HEK293 (cell line): ENCODE results near the gene IL1RAPL1.

Source experiments
- CTCF ChIA-PET: fragments of 350-600 bp; formaldehyde crosslinking; extraction: SDS; loops from one replicate; lab custom pipeline; 2021; ENCODE audit warnings: antibody characterized with exemption; lab: Yijun Ruan, JAX
- POLR2A ChIA-PET: fragments of 300-600 bp; formaldehyde crosslinking; extraction: SDS; loops from one replicate; lab custom pipeline; 2020; ENCODE audit warnings: antibody characterized with exemption, inconsistent platforms; lab: Yijun Ruan, JAX
- H3K27ac ChIP-seq: fragments of 200-500 bp; sonication (Bioruptor generic); 2 replicates; pipeline ENCODE4 v1.5.1; 2014; ENCODE audit warnings: low read depth, low read length, control low read depth, inconsistent platforms; ENCODE audit errors: extremely low read depth
- H3K36me3 ChIP-seq, 2 experiments: fragments of 200-500 bp in 1 of 2; sonication (Bioruptor generic) in 1 of 2; 1 replicate in 1 of 2; 2 replicates in 1 of 2; pipeline ENCODE4 v1.5.1; 2014 to 2017; ENCODE audit warnings: inconsistent platforms in 2 of 2, low read length in 2 of 2; ENCODE audit not compliant: control insufficient read depth in 2 of 2, insufficient read depth in 1 of 2
- H3K4me1 ChIP-seq: fragments of 200-500 bp; sonication (Bioruptor generic); 2 replicates; pipeline ENCODE4 v1.5.1; 2014; ENCODE audit warnings: mild to moderate bottlenecking, low read length, inconsistent platforms; ENCODE audit not compliant: control insufficient read depth, insufficient read depth
- H3K4me3 ChIP-seq: 2 replicates; pipeline ENCODE4 v1.5.1; 2011; ENCODE audit warnings: low read depth, mild to moderate bottlenecking, control low read depth, low read length, moderate library complexity
- H3K9me3 ChIP-seq: fragments of 200-500 bp; sonication (Bioruptor generic); 2 replicates; pipeline ENCODE4 v1.5.1; 2014; ENCODE audit warnings: low read depth, low read length, inconsistent platforms; ENCODE audit not compliant: control insufficient read depth, insufficient read depth
- FEZF1 ChIP-seq: fragments of 450-650 bp; formaldehyde crosslinking; IDR thresholded peaks from 2 replicates; pipeline ENCODE4 v1.5.1; 2016; ENCODE audit warnings: missing biosample characterization, missing genetic modification characterization
- GLI2 ChIP-seq: fragments of 450-650 bp; formaldehyde crosslinking; IDR thresholded peaks from 2 replicates; pipeline ENCODE4; 2017; ENCODE audit warnings: missing biosample characterization, missing genetic modification characterization, low read depth, borderline replicate concordance
- GLIS1 ChIP-seq: fragments of 450-650 bp; formaldehyde crosslinking; IDR thresholded peaks from 2 replicates; pipeline ENCODE4 v1.5.1; 2016; ENCODE audit warnings: missing biosample characterization, missing genetic modification characterization
- GLIS2 ChIP-seq: fragments of 450-650 bp; formaldehyde crosslinking; IDR thresholded peaks from 2 replicates; pipeline ENCODE4 v1.5.1; 2016; ENCODE audit warnings: missing biosample characterization, missing genetic modification characterization
- HOXA7 ChIP-seq: sonication (generic); formaldehyde crosslinking; IDR thresholded peaks from 2 replicates; pipeline ENCODE4 v1.8.1; 2022; ENCODE audit warnings: missing genetic modification reagents, borderline replicate concordance
- IKZF3 ChIP-seq: fragments of 450-650 bp; IDR thresholded peaks from 2 replicates; pipeline ENCODE4 v1.5.0; 2018; ENCODE audit warnings: missing biosample characterization, mild to moderate bottlenecking, missing genetic modification characterization, moderate library complexity
- KLF9 ChIP-seq: fragments of 450-650 bp; formaldehyde crosslinking; IDR thresholded peaks from 2 replicates; pipeline ENCODE4 v1.5.1; 2016; ENCODE audit warnings: missing biosample characterization, missing genetic modification characterization, low read depth
- OSR2 ChIP-seq: fragments of 450-650 bp; formaldehyde crosslinking; IDR thresholded peaks from 2 replicates; pipeline ENCODE4 v1.5.1; 2016; ENCODE audit warnings: missing biosample characterization, missing genetic modification characterization
- TSHZ1 ChIP-seq: fragments of 450-650 bp; formaldehyde crosslinking; IDR thresholded peaks from 2 replicates; pipeline ENCODE4 v1.5.1; 2016; ENCODE audit warnings: missing biosample characterization, missing genetic modification characterization, borderline replicate concordance
- WT1 ChIP-seq: fragments of 450-650 bp; formaldehyde crosslinking; IDR thresholded peaks from 2 replicates; pipeline ENCODE4 v1.5.1; 2016; ENCODE audit warnings: missing biosample characterization, missing genetic modification characterization
- ZBTB20 ChIP-seq: fragments of 450-650 bp; formaldehyde crosslinking; IDR thresholded peaks from 2 replicates; pipeline ENCODE4 v1.5.1; 2016; ENCODE audit warnings: missing biosample characterization, missing genetic modification characterization
- ZBTB21 ChIP-seq: fragments of 450-650 bp; formaldehyde crosslinking; IDR thresholded peaks from 2 replicates; pipeline ENCODE4 v1.5.1; 2017; ENCODE audit warnings: missing biosample characterization, missing genetic modification characterization
- ZEB2 ChIP-seq: fragments of 450-650 bp; formaldehyde crosslinking; IDR thresholded peaks from 2 replicates; pipeline ENCODE4 v1.5.1; 2016; ENCODE audit warnings: missing biosample characterization, missing genetic modification characterization
- ZFP41 ChIP-seq: fragments of 450-650 bp; formaldehyde crosslinking; IDR thresholded peaks from 2 replicates; pipeline ENCODE4 v1.5.1; 2016; ENCODE audit warnings: missing biosample characterization, missing genetic modification characterization, borderline replicate concordance
- ZNF112 ChIP-seq: fragments of 450-650 bp; formaldehyde crosslinking; IDR thresholded peaks from 2 replicates; pipeline ENCODE4 v1.5.0; 2017; ENCODE audit warnings: missing biosample characterization, missing genetic modification characterization
- ZNF18 ChIP-seq: fragments of 450-650 bp; formaldehyde crosslinking; IDR thresholded peaks from 2 replicates; pipeline ENCODE4 v1.5.1; 2016; ENCODE audit warnings: missing biosample characterization, missing genetic modification characterization
- ZNF214 ChIP-seq: fragments of 450-650 bp; formaldehyde crosslinking; IDR thresholded peaks from 2 replicates; pipeline ENCODE4 v1.5.1; 2017; ENCODE audit warnings: missing biosample characterization, mild to moderate bottlenecking, missing genetic modification characterization, borderline replicate concordance
- ZNF239 ChIP-seq: fragments of 450-650 bp; formaldehyde crosslinking; IDR thresholded peaks from 2 replicates; pipeline ENCODE4 v1.5.1; 2016; ENCODE audit warnings: missing biosample characterization, missing genetic modification characterization
- ZNF362 ChIP-seq: fragments of 450-650 bp; formaldehyde crosslinking; IDR thresholded peaks from 2 replicates; pipeline ENCODE4 v1.5.1; 2016; ENCODE audit warnings: missing biosample characterization, missing genetic modification characterization
- ZNF394 ChIP-seq: fragments of 450-650 bp; formaldehyde crosslinking; IDR thresholded peaks from 2 replicates; pipeline ENCODE4 v1.5.1; 2016; ENCODE audit warnings: missing biosample characterization, missing genetic modification characterization, mild to moderate bottlenecking, moderate library complexity, borderline replicate concordance
- ZNF585B ChIP-seq: fragments of 450-650 bp; formaldehyde crosslinking; IDR thresholded peaks from 2 replicates; pipeline ENCODE4 v1.5.1; 2016; ENCODE audit warnings: missing biosample characterization, missing genetic modification characterization
- ZNF596 ChIP-seq: fragments of 450-650 bp; IDR thresholded peaks from 2 replicates; pipeline ENCODE4 v1.5.0; 2018; ENCODE audit warnings: missing biosample characterization, mild to moderate bottlenecking, missing genetic modification characterization, moderate library complexity
- ZNF629 ChIP-seq: fragments of 450-650 bp; formaldehyde crosslinking; IDR thresholded peaks from 2 replicates; pipeline ENCODE4 v1.5.1; 2017; ENCODE audit warnings: missing biosample characterization, missing genetic modification characterization
- ZNF660 ChIP-seq: fragments of 450-650 bp; IDR thresholded peaks from 2 replicates; pipeline ENCODE4 v1.5.1; 2018; ENCODE audit warnings: missing biosample characterization, mild to moderate bottlenecking, missing genetic modification characterization
- ZNF677 ChIP-seq: fragments of 450-650 bp; IDR thresholded peaks from 2 replicates; pipeline ENCODE4 v1.5.0; 2018; ENCODE audit warnings: missing biosample characterization, mild to moderate bottlenecking, missing genetic modification characterization, moderate library complexity
- ZNF747 ChIP-seq: fragments of 450-650 bp; formaldehyde crosslinking; IDR thresholded peaks from 2 replicates; pipeline ENCODE4 v1.5.1; 2016; ENCODE audit warnings: missing biosample characterization, missing genetic modification characterization
- ZNF830 ChIP-seq: fragments of 450-650 bp; IDR thresholded peaks from 2 replicates; pipeline ENCODE4 v1.5.0; 2018; ENCODE audit warnings: missing biosample characterization, missing genetic modification characterization, low read depth, mild to moderate bottlenecking, moderate library complexity
- ZSCAN5A ChIP-seq: fragments of 450-650 bp; formaldehyde crosslinking; IDR thresholded peaks from 2 replicates; pipeline ENCODE4 v1.5.1; 2016; ENCODE audit warnings: missing biosample characterization, missing genetic modification characterization

IL1RAPL1 gene

GRCh38 chrX:29834764-29835163 is 1247.5 kb downstream of the IL1RAPL1 start:
- no peaks in the 10 kb centered on the region for H3K36me3 ChIP-seq
- POLR2A ChIA-PET, result interaction anchor here (0.7 kb wide), 1 partner anchor 48 kb away, joined by 4 read pairs; no protein-coding TSS in a partner anchor
- no peaks in the 10 kb centered on the region for H3K4me1 ChIP-seq
- no peak for TF ChIP-seq ZNF629 (tag by site-specific recombination)
- TF ChIP-seq ZNF585B (tag by site-specific recombination), result no peak
- TF ChIP-seq ZEB2 (tag by site-specific recombination), result no peak
- no peak for TF ChIP-seq ZNF394 (tag by site-specific recombination)
- TF ChIP-seq OSR2, result no peak
- TF ChIP-seq ZNF362, result no peak
- no peak for TF ChIP-seq ZNF660 (tag by site-specific recombination)
- no peak for TF ChIP-seq KLF9 (tag by site-specific recombination)
- TF ChIP-seq ZBTB21 (tag by site-specific recombination), result no peak
- no peak for TF ChIP-seq ZFP41 (tag by site-specific recombination)
- no peak for TF ChIP-seq ZBTB20 (tag by site-specific recombination)
- no peak for TF ChIP-seq ZNF239 (tag by site-specific recombination)
- TF ChIP-seq ZNF677, result no peak
- H3K4me3 ChIP-seq, result no peak overlapping the region
- CTCF ChIA-PET, result no interaction called here
- H3K9me3 ChIP-seq, result no peaks in the 10 kb centered on the region; the same call in 1 of the 2 replicates
- no peak overlapping the region for H3K27ac ChIP-seq

- TF ChIP-seq WT1, result no peak
- no peak for TF ChIP-seq FEZF1 (tag by site-specific recombination)
- TF ChIP-seq TSHZ1 (tag by site-specific recombination), result no peak
- TF ChIP-seq ZNF214 (tag by site-specific recombination), result no peak
- no peak for TF ChIP-seq IKZF3
- TF ChIP-seq ZNF830, result no peak
- TF ChIP-seq HOXA7 (CRISPR knock-in tag), result no peak
- no peaks in the 10 kb centered on the region for H3K36me3 ChIP-seq
- no peak overlapping the region for H3K27ac ChIP-seq
- H3K4me1 ChIP-seq, result no peaks in the 10 kb centered on the region
- H3K4me3 ChIP-seq, result no peak overlapping the region
- ChIA-PET POLR2A (no interaction called here), CTCF (no interaction called here)
- H3K9me3 ChIP-seq, result no peaks in the 10 kb centered on the region
Observed at GRCh38 chrX:29841750-29842149, 1254.5 kb downstream of the IL1RAPL1 start.

- H3K36me3 ChIP-seq, result no peaks in the 10 kb centered on the region
- ChIA-PET POLR2A (no interaction called here), CTCF (no interaction called here)
- H3K9me3 ChIP-seq, result no peaks in the 10 kb centered on the region
- H3K27ac ChIP-seq, result no peak overlapping the region
- no peaks in the 10 kb centered on the region for H3K4me1 ChIP-seq
- H3K4me3 ChIP-seq, result no peak overlapping the region
- TF ChIP-seq ZNF747 (tag by site-specific recombination), result no peak
- TF ChIP-seq ZNF596 (tag by site-specific recombination), result no peak
- TF ChIP-seq ZNF112, result no peak
- TF ChIP-seq GLIS1 (tag by site-specific recombination), result no peak
- no peak for TF ChIP-seq ZSCAN5A
- TF ChIP-seq ZNF18, result no peak
- no peak for TF ChIP-seq GLIS2 (tag by site-specific recombination)
- TF ChIP-seq GLI2 (tag by site-specific recombination), result no peak
Observed at GRCh38 chrX:29842552-29842951, 1255.3 kb downstream of the IL1RAPL1 start.
